ENCODE measurements around the gene PAN3. TPM values are rescaled to one million over a fixed set of nuclear protein-coding genes. Genes with fewer than 3 reads are reported as not detected.

Gene PAN3
- total and polyA plus RNA-seq, 2 experiments from 2014 or later, result 27.4 to 58.2 TPM

- Histone ChIP-seq H3K27ac (ENCODE audit: low read depth) (0 out of 2 replicates have a peak overlapping the region, but pooled peaks have one; percentile 45), H4K20me1 (replicated peaks; ENCODE audit: insufficient read depth) (peaks cover 21% of the 10 kb centered on the region; the same call in 1 of the 2 replicates), H3K36me3 (ENCODE audit: insufficient read depth) (no peaks in the 10 kb centered on the region), H3K4me3 (no peak overlapping the region), H3F3A (replicated peaks; ENCODE audit: low read depth) (no peaks in the 10 kb centered on the region), H3K4me1 (ENCODE audit: insufficient read depth) (peaks cover 32% of the 10 kb centered on the region), H3K4me2 (no peak overlapping the region), H3K27me3 (ENCODE audit: insufficient read depth) (no peaks in the 10 kb centered on the region), H2AFZ (no peak overlapping the region), H3K79me2 (replicated peaks; ENCODE audit: insufficient read depth) (peaks cover 100% of the 10 kb centered on the region), H3K9me2 (ENCODE audit: insufficient read depth) (no peaks in the 10 kb centered on the region)
- H3K27ac Mint-ChIP-seq, result no peak overlapping the region
- ATAC-seq (peak; percentile 25; the same call in 2 of the 3 replicates), DNase-seq (ENCODE audit: low spot score) (no peak)
- TF ChIP-seq NANOG (IDR thresholded peaks at IDR 0.05; ENCODE audit: borderline replicate concordance), result no peak
- no peak for TF ChIP-seq POLR2AphosphoS5 (IDR thresholded peaks at IDR 0.05; ENCODE audit: low read depth)
- no peak for TF ChIP-seq ZNF114 (CRISPR knock-in tag; IDR thresholded peaks at IDR 0.05)
- TF ChIP-seq STAT1 (IDR thresholded peaks at IDR 0.05; ENCODE audit: unreplicated experiment), result no peak
- TF ChIP-seq JUNB (IDR thresholded peaks at IDR 0.05; ENCODE audit: unreplicated experiment), result no peak
- no peak for TF ChIP-seq CREB1 (CRISPR knock-in tag; IDR thresholded peaks at IDR 0.05; ENCODE audit: low read depth)
- no peak for TF ChIP-seq REST (IDR thresholded peaks at IDR 0.05; ENCODE audit: unreplicated experiment)
- no peak for TF ChIP-seq ETS1 (IDR thresholded peaks at IDR 0.05)
- no peak for TF ChIP-seq ZNF331 (CRISPR knock-in tag; IDR thresholded peaks at IDR 0.05; ENCODE audit: low read depth)
- no peak for TF ChIP-seq CTCF (conservative IDR thresholded peaks at IDR 0.05; ENCODE audit: low read depth in 2 of 2)
- no peak for TF ChIP-seq EZH2 (IDR thresholded peaks at IDR 0.05; ENCODE audit: low read depth, unreplicated experiment)
- no peak for TF ChIP-seq ZNF462 (CRISPR knock-in tag; IDR thresholded peaks at IDR 0.05)
- TF ChIP-seq EZH2phosphoT487 (IDR thresholded peaks at IDR 0.05; ENCODE audit: unreplicated experiment), result no peak
- H3K27me3 Mint-ChIP-seq (ENCODE audit: insufficient read depth, low read depth, poor library complexity), result peaks cover 2% of the 10 kb centered on the region
- no peak overlapping the region for H3K4me3 Mint-ChIP-seq
- H3K9me3 Mint-ChIP-seq, result no peaks in the 10 kb centered on the region
- peaks cover 29% of the 10 kb centered on the region for H3K4me1 Mint-ChIP-seq
- H3K36me3 Mint-ChIP-seq (ENCODE audit: low read depth), result peaks cover 6% of the 10 kb centered on the region; the same call in 2 of the 3 replicates
Observed at GRCh38 chr13:28166257-28166656, 27.9 kb downstream of the PAN3 start.

Measured in GM23338 (cell line).